Neural progenitor cell (in vitro differentiated cells): ENCODE data around the gene CBFA2T2. TPM values are rescaled to one million over a fixed set of nuclear protein-coding genes. Genes with fewer than 3 reads are reported as not detected.
A peak's percentile ranks its signal among the peaks of the same experiment; 100 is the strongest.

ENCODE experiments used
- DNase-seq: peaks from one replicate; pipeline ENCODE4 v3.0.0-alpha.2; 2016; ENCODE audit warnings: low spot score
- H2AFZ ChIP-seq: fragments of 200-600 bp; sonication (generic); replicated peaks from 2 replicates; pipeline ENCODE4 v1.6.1; 2016; ENCODE audit warnings: antibody characterized with exemption
- H3F3A ChIP-seq: fragments of 200-600 bp; sonication (generic); 2 replicates; pipeline ENCODE4 v1.6.1; 2016; ENCODE audit warnings: antibody characterized with exemption, low read depth
- H3K27ac ChIP-seq: fragments of 200-600 bp; sonication (generic); 2 replicates; pipeline ENCODE4 v1.5.1; 2016; ENCODE audit warnings: mild to moderate bottlenecking
- H3K27me3 ChIP-seq: fragments of 200-600 bp; sonication (generic); 2 replicates; pipeline ENCODE4 v1.6.1; 2016; ENCODE audit warnings: mild to moderate bottlenecking, moderate library complexity
- H3K36me3 ChIP-seq: fragments of 200-600 bp; sonication (generic); 2 replicates; pipeline ENCODE4 v1.5.1; 2016
- H3K4me1 ChIP-seq: fragments of 200-600 bp; sonication (generic); 2 replicates; pipeline ENCODE4 v1.6.1; 2016; ENCODE audit warnings: mixed run types
- H3K4me2 ChIP-seq: fragments of 200-600 bp; sonication (generic); 2 replicates; pipeline ENCODE4 v1.6.1; 2016
- H3K4me3 ChIP-seq: fragments of 200-600 bp; sonication (generic); 2 replicates; pipeline ENCODE4 v1.5.1; 2016
- H3K79me2 ChIP-seq: fragments of 200-600 bp; sonication (generic); 2 replicates; pipeline ENCODE4 v1.6.1; 2016; ENCODE audit warnings: low read depth
- H3K9ac ChIP-seq: fragments of 200-600 bp; sonication (generic); 2 replicates; pipeline ENCODE4 v1.6.1; 2016
- H3K9me3 ChIP-seq: fragments of 200-600 bp; sonication (generic); 2 replicates; pipeline ENCODE4 v1.5.1; 2016; ENCODE audit warnings: low read depth
- H4K20me1 ChIP-seq: fragments of 200-600 bp; sonication (generic); 2 replicates; pipeline ENCODE4 v1.6.1; 2016; ENCODE audit warnings: low read depth
- H3K27ac Mint-ChIP-seq: 3 replicates; pipeline ENCODE4 v1.8.0; 2021; ENCODE audit warnings: mixed read lengths
- H3K27me3 Mint-ChIP-seq: 2 replicates; pipeline ENCODE4 v1.8.0; 2022; ENCODE audit warnings: low read depth, mild to moderate bottlenecking, inconsistent platforms, moderate library complexity, mixed read lengths; ENCODE audit not compliant: insufficient read depth
- H3K36me3 Mint-ChIP-seq: 3 replicates; pipeline ENCODE4 v1.8.0; 2021; ENCODE audit warnings: mixed read lengths
- H3K4me1 Mint-ChIP-seq: 3 replicates; pipeline ENCODE4 v1.8.0; 2021; ENCODE audit warnings: mixed read lengths
- H3K4me3 Mint-ChIP-seq: 3 replicates; pipeline ENCODE4 v1.8.0; 2021; ENCODE audit warnings: mild to moderate bottlenecking, moderate library complexity, mixed read lengths
- H3K9me3 Mint-ChIP-seq: 3 replicates; pipeline ENCODE4 v1.8.0; 2020; ENCODE audit warnings: mixed read lengths
- CTCF ChIP-seq: fragments of 200-600 bp; sonication (generic); IDR thresholded peaks from 2 replicates; pipeline ENCODE4 v1.5.1; 2017; ENCODE audit warnings: antibody characterized with exemption, mild to moderate bottlenecking
- EZH2 ChIP-seq: fragments of 200-600 bp; sonication (generic); IDR thresholded peaks from 2 replicates; pipeline ENCODE4 v1.6.1; 2017; ENCODE audit warnings: antibody characterized with exemption, mild to moderate bottlenecking, moderate library complexity
- EZH2phosphoT487 ChIP-seq: fragments of 200-600 bp; sonication (generic); IDR thresholded peaks from 2 replicates; pipeline ENCODE4 v1.6.1; 2017; ENCODE audit warnings: antibody characterized with exemption
- total RNA-seq: library from RNA; depleted of rRNA; stranded (reverse); fragments of >200 nt; gene quantifications from 2 replicates; pipeline ENCODE4 v1.2.3, GENCODE V29; 2015; ENCODE audit warnings: low replicate concordance

Gene CBFA2T2
- total RNA-seq, 1 donor from 2014 or later, result 11.9 TPM

- TF ChIP-seq EZH2, result no peak
- TF ChIP-seq CTCF, result no peak
- TF ChIP-seq EZH2phosphoT487, result no peak
- H3K4me1 ChIP-seq, result peaks cover 11% of the 10 kb centered on the region
- no peak overlapping the region for H2AFZ ChIP-seq
- Mint-ChIP-seq H3K4me1 (peaks cover 11% of the 10 kb centered on the region), H3K36me3 (no peaks in the 10 kb centered on the region), H3K4me3 (no peak overlapping the region), H3K9me3 (no peaks in the 10 kb centered on the region), H3K27ac (no peak overlapping the region), H3K27me3 (peaks cover 5% of the 10 kb centered on the region)
- H3F3A ChIP-seq, result no peaks in the 10 kb centered on the region
- H3K4me2 ChIP-seq, result no peak overlapping the region
- H3K9me3 ChIP-seq, result no peaks in the 10 kb centered on the region
- no peak overlapping the region for H3K9ac ChIP-seq
- no peaks in the 10 kb centered on the region for H4K20me1 ChIP-seq
- no peaks in the 10 kb centered on the region for H3K36me3 ChIP-seq
- H3K79me2 ChIP-seq, result no peaks in the 10 kb centered on the region
- no peak overlapping the region for H3K27ac ChIP-seq
- DNase-seq, result no peak
- H3K27me3 ChIP-seq, result no peaks in the 10 kb centered on the region
- H3K4me3 ChIP-seq, result no peak overlapping the region
Measured at GRCh38 chr20:33477386-33478234, 12.3 kb upstream of the CBFA2T2 start.

DNA sequence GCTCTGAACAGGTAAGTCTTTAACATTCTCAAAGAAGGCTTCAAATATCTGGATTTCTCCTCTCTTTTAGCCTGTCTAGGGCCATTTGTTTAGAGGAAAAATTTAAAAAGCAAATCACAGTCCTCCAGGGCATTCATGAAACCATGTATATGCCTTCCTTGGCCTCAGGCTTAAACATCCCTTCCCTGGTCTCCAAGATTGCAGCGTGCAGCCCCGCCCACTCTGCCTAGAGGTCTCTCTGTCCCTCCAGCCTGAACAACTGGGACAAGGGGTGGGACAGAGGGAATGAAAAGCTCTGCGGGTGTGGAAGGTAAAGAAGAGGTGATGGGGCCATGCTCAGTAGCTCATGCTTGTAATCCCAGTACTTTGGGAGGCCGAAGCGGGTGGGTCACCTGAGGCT lies 9.8 kb upstream of the CBFA2T2 start:
- Histone ChIP-seq H3K9ac (no peak overlapping the region), H2AFZ (no peak overlapping the region), H3K27me3 (no peaks in the 10 kb centered on the region), H3K9me3 (no peaks in the 10 kb centered on the region), H3K27ac (no peak overlapping the region), H3F3A (no peaks in the 10 kb centered on the region), H4K20me1 (no peaks in the 10 kb centered on the region), H3K79me2 (no peaks in the 10 kb centered on the region), H3K4me3 (no peak overlapping the region), H3K4me2 (no peak overlapping the region), H3K4me1 (peaks cover 11% of the 10 kb centered on the region), H3K36me3 (no peaks in the 10 kb centered on the region)
- Mint-ChIP-seq H3K27ac (peak overlapping the region; percentile 46), H3K4me1 (peaks cover 11% of the 10 kb centered on the region), H3K27me3 (peaks cover 5% of the 10 kb centered on the region), H3K36me3 (no peaks in the 10 kb centered on the region), H3K9me3 (no peaks in the 10 kb centered on the region), H3K4me3 (no peak overlapping the region)
- peak; percentile 28 for DNase-seq
- no peak for TF ChIP-seq CTCF
- no peak for TF ChIP-seq EZH2phosphoT487
- no peak for TF ChIP-seq EZH2

DNA sequence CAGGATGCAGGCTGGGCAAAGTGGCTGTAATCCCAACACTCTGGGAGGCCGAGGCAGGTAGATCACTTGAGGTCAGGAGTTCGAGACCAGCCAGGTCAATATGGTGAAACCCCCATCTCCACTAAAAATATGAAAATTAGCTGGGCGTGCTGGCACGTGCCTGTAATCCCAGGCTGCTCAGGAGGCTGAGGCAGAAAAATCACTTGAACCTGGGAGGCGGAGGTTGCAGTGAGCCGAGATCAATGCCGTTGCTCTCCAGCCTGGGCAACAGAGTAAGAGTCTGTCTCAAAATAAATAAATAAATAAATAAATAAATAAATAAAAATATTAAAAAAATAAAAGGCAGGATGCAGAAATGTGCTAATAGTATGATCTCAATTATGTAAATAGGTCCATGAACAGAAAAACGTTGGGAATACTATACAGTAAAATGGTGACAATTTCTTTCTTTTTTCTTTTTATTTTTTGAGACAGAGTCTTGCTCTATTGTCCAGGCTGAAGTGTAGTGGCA lies 8.4 kb upstream of the CBFA2T2 start:
- no peak overlapping the region for H3K9ac ChIP-seq
- no peaks in the 10 kb centered on the region for H4K20me1 ChIP-seq
- H3K9me3 Mint-ChIP-seq, result no peaks in the 10 kb centered on the region
- peaks cover 3% of the 10 kb centered on the region for H3K27me3 Mint-ChIP-seq
- no peak overlapping the region for H3K4me3 Mint-ChIP-seq
- H3K36me3 Mint-ChIP-seq, result no peaks in the 10 kb centered on the region
- no peak for DNase-seq
- H3K79me2 ChIP-seq, result no peaks in the 10 kb centered on the region
- no peaks in the 10 kb centered on the region for H3K36me3 ChIP-seq
- no peak overlapping the region for H3K4me2 ChIP-seq
- no peak overlapping the region for H2AFZ ChIP-seq
- no peak for TF ChIP-seq EZH2
- TF ChIP-seq CTCF, result no peak
- TF ChIP-seq EZH2phosphoT487, result no peak
- H3K4me1 ChIP-seq, result no peaks in the 10 kb centered on the region
- H3K4me3 ChIP-seq, result no peak overlapping the region
- H3K9me3 ChIP-seq, result no peaks in the 10 kb centered on the region
- no peaks in the 10 kb centered on the region for H3K27me3 ChIP-seq
- no peaks in the 10 kb centered on the region for H3F3A ChIP-seq
- H3K4me1 Mint-ChIP-seq, result no peaks in the 10 kb centered on the region
- no peak overlapping the region for H3K27ac ChIP-seq
- no peak overlapping the region for H3K27ac Mint-ChIP-seq
